ENCODE results near the gene VAMP2. TPM values are rescaled to one million over a fixed set of nuclear protein-coding genes. Genes with fewer than 3 reads are reported as not detected.

VAMP2 gene
- total RNA-seq, 1 donor from 2014 or later, result 97.7 TPM

DNA sequence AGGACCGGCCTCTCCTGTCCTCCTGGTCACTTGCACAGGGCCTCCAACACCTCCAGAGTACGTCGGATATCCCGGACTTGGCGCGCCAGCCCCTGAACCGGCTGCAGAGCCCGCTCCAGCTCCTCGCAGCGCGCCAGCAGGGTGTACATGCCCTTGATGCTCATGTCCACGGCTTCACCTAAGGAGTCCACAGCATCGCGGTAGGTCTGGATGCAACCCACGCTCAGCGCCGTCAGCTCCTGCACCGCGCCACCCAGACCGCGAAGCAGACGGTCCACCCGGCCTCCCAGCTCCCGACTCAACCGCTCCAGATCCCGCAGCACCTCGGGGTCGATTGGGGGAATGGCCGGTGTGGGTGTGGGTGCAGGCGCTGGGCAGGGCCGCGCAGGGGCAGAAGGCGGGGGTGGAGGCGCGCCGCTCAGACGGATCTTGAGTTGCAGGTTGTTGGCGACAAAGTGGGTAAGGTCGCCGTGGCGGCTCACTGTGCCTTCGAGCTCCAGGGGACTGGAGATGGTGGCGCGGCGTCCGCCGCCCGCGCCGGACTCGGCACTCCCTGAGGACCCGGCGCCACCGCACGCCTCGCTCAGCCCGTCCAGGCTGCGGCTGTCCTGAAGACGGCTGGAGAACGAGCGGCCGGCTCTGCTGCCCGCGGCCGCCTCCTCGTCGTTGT lies 26.4 kb upstream of the VAMP2 start:
- POLR2A ChIA-PET, result interaction anchor here (0.8 to 12.3 kb wide), 17 partner anchors 8 to 502 kb away, joined by 3 to 365 read pairs (median 13); partner anchors contain the start of genes AURKB, CTC1, PFAS and RANGRF
- ATAC-seq (ENCODE audit: low read depth) (no peak), DNase-seq (peak; percentile 31)
- H3K4me1 Mint-ChIP-seq, result peaks cover 14% of the 10 kb centered on the region
- CTCF ChIA-PET, result interaction anchor here (3.3 kb wide), 1 partner anchor 32 kb away, joined by 20 read pairs; no protein-coding TSS in a partner anchor
- no peaks in the 10 kb centered on the region for H3K27me3 Mint-ChIP-seq
- H3K27ac Mint-ChIP-seq, result peak overlapping the region; percentile 95
- no peaks in the 10 kb centered on the region for H3K9me3 Mint-ChIP-seq
- H3K36me3 Mint-ChIP-seq (ENCODE audit: low read depth), result no peaks in the 10 kb centered on the region
- TF ChIP-seq, protein P1, sequence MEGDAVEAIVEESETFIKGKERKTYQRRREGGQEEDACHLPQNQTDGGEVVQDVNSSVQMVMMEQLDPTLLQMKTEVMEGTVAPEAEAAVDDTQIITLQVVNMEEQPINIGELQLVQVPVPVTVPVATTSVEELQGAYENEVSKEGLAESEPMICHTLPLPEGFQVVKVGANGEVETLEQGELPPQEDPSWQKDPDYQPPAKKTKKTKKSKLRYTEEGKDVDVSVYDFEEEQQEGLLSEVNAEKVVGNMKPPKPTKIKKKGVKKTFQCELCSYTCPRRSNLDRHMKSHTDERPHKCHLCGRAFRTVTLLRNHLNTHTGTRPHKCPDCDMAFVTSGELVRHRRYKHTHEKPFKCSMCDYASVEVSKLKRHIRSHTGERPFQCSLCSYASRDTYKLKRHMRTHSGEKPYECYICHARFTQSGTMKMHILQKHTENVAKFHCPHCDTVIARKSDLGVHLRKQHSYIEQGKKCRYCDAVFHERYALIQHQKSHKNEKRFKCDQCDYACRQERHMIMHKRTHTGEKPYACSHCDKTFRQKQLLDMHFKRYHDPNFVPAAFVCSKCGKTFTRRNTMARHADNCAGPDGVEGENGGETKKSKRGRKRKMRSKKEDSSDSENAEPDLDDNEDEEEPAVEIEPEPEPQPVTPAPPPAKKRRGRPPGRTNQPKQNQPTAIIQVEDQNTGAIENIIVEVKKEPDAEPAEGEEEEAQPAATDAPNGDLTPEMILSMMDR (IDR thresholded peaks at IDR 0.05), result no peak
- no peak overlapping the region for H3K4me3 Mint-ChIP-seq
- intact Hi-C loops (cut with micrococcal nuclease), result no loop called here

DNA sequence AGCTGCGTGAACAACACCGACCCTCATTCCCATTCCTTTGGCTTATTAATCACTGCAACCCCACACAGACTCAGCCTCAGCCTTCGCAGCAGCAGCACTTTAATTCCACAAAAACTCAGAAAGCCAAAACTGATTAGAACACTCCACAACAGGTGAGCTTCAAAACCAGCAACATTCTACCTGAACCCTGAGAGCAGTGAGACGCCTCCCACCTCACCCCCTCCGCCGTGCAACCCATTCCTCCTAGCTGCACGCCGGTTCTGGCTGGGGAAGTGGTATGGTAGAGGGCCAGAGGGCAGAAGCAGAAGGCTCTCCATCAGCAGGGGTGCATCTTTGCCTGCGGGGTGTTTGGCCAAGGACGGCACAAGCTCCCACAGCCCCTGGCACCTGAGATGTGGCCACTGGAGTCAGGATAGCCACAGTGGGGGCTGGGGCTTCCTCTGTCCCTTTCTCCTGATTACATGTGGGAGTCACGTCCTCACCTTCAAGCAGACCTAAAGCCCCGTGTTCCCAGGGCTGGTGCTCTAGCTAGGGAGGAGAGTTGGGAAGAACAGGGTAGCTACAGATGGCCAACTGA lies 25.6 kb upstream of the VAMP2 start:
- H3K9me3 Mint-ChIP-seq, result no peaks in the 10 kb centered on the region
- no peak overlapping the region for H3K27ac Mint-ChIP-seq
- TF ChIP-seq, protein P1 (IDR thresholded peaks at IDR 0.05), result no peak
- H3K27me3 Mint-ChIP-seq, result no peaks in the 10 kb centered on the region
- peaks cover 18% of the 10 kb centered on the region for H3K4me1 Mint-ChIP-seq
- intact Hi-C loops (cut with micrococcal nuclease), result no loop called here
- H3K36me3 Mint-ChIP-seq (ENCODE audit: low read depth), result no peaks in the 10 kb centered on the region
- CTCF ChIA-PET, result interaction anchor here (1.1 to 3.3 kb wide), 3 partner anchors 33 to 94 kb away, joined by 3 to 20 read pairs (median 10); no protein-coding TSS in a partner anchor
- POLR2A ChIA-PET, result interaction anchor here (0.8 to 12.3 kb wide), 15 partner anchors 10 to 879 kb away, joined by 3 to 365 read pairs (median 20); partner anchors contain the start of genes AURKB, CTC1, HES7 and PER1
- ATAC-seq (ENCODE audit: low read depth), result no peak
- H3K4me3 Mint-ChIP-seq, result no peak overlapping the region
- DNase-seq, result no peak

DNA sequence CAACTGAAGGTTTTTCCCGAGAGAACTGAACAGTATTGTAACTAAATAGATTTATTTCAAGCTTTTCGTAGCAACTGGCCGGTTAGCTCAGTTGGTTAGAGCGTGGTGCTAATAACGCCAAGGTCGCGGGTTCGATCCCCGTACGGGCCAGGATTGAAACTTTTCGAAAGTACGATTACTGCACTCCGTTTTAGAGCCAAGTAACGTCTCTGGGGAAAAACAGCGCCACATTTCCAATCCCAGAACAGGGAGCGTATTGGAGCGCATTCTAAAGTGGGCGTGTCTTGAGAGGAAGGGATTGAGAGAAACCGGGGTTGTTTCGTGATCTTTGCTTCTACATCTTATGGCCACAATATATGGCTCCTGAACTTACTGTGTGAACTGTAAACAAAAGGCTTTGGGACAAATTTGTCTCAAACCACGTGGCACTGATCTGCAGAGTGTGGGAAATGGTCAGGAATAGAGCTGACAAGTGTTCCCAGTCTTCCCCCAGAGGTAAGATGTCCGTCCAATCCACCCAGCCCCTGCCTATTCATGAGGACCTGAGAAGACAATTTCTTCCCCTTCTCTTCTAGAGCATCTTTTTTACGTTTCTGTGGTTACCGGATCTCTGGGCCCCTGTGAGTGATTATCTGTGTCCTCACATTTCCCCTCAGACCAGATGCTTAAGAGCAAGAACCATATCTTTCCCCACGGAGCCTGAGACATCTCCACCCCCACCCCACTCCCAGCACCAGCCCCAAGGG lies 24.9 kb upstream of the VAMP2 start:
- Mint-ChIP-seq H3K4me1 (peaks cover 18% of the 10 kb centered on the region), H3K9me3 (no peaks in the 10 kb centered on the region), H3K36me3 (ENCODE audit: low read depth) (no peaks in the 10 kb centered on the region), H3K27ac (no peak overlapping the region), H3K4me3 (no peak overlapping the region), H3K27me3 (no peaks in the 10 kb centered on the region)
- POLR2A ChIA-PET, result interaction anchor here (0.9 to 12.3 kb wide), 17 partner anchors 11 to 878 kb away, joined by 3 to 365 read pairs (median 20); partner anchors contain the start of genes AURKB, CTC1, HES7 and PER1
- CTCF ChIA-PET, result interaction anchor here (0.6 to 3.3 kb wide), 7 partner anchors 29 to 108 kb away, joined by 3 to 20 read pairs (median 3); partner anchors contain the start of gene SLC25A35
- ATAC-seq (ENCODE audit: low read depth), result peak; percentile 35
- intact Hi-C loops (cut with micrococcal nuclease), result loop anchor here (1.0 kb wide), 3 partner anchors 35 to 113 kb away; no protein-coding TSS in a partner anchor
- peak; percentile 81 for DNase-seq
- TF ChIP-seq, protein P1 (IDR thresholded peaks at IDR 0.05), result no peak

DNA sequence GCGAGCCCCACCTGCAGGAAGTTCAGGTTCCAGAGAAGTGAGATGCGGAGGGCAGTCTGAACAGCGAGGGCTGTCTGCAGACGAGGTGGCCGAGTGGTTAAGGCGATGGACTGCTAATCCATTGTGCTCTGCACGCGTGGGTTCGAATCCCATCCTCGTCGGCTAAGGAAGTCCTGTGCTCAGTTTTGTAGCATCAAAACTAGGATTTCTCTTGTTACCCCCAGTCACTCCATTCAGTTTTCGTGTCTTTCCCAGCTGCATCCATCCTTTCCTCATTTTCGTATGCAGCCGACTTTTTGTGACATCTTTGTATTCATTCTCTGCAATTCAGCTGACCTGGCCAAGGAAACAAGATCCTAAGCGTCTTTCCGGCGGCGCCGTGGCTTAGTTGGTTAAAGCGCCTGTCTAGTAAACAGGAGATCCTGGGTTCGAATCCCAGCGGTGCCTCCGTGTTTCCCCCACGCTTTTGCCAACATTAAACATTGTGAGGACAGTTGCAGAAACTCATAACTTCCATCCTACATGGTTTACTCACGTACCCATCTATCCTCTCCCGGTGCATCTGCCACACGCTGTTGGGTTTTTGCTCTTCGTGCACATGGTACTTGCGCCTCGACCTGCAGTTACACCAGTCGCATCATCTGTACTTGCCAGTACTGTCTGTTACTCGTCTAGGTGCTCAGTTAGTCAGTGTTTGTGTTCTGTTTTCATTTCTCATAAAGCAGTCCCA lies 24.2 kb upstream of the VAMP2 start:
- ATAC-seq (ENCODE audit: low read depth) (peak; percentile 38), DNase-seq (peak; percentile 83)
- Mint-ChIP-seq H3K9me3 (no peaks in the 10 kb centered on the region), H3K27ac (no peak overlapping the region), H3K4me1 (peaks cover 21% of the 10 kb centered on the region), H3K27me3 (no peaks in the 10 kb centered on the region), H3K4me3 (no peak overlapping the region), H3K36me3 (ENCODE audit: low read depth) (no peaks in the 10 kb centered on the region)
- POLR2A ChIA-PET, result interaction anchor here (0.9 to 12.3 kb wide), 20 partner anchors 12 to 878 kb away, joined by 3 to 365 read pairs (median 10); partner anchors contain the start of genes AURKB, CTC1, HES7 and PFAS
- intact Hi-C loops (cut with micrococcal nuclease), result loop anchor here (1.0 kb wide), 7 partner anchors 14 to 113 kb away; no protein-coding TSS in a partner anchor
- TF ChIP-seq, protein P1 (IDR thresholded peaks at IDR 0.05), result no peak
- CTCF ChIA-PET, result interaction anchor here (1.0 to 3.3 kb wide), 6 partner anchors 11 to 108 kb away, joined by 3 to 20 read pairs (median 6); partner anchors contain the start of genes SLC25A35 and TMEM107

Measured in activated B cell treated with CpG ODN at 0.5 μM for 24 hours (primary cell).